GM04504 (cell line): ENCODE data around the gene DIAPH3.
"Not testable (repeated sequence)": the region's sequence is repeated elsewhere in the genome, so short reads cannot be mapped to it uniquely, and the experiment has no call there.

Experiments
- DNase-seq: peaks from one replicate; pipeline ENCODE4 v3.0.0-alpha.2; 2012; ENCODE audit warnings: low read depth

Gene DIAPH3

GRCh38 chr13:60099631-60100420 lies 63.9 kb downstream of the DIAPH3 start:
- DNase-seq = no peak

GRCh38 chr13:60095300-60095699 lies 68.4 kb downstream of the DIAPH3 start:
- no peak for DNase-seq

GRCh38 chr13:60094385-60095088 lies 69.2 kb downstream of the DIAPH3 start:
- DNase-seq = no peak

GRCh38 chr13:60093425-60094019 lies 70.2 kb downstream of the DIAPH3 start:
- DNase-seq = no peak

GRCh38 chr13:60091573-60091972 lies 72.2 kb downstream of the DIAPH3 start:
- DNase-seq = no peak

GRCh38 chr13:60090574-60090973 lies 73.2 kb downstream of the DIAPH3 start:
- no peak for DNase-seq

- not testable (repeated sequence) for DNase-seq
Observed at GRCh38 chr13:60083780-60084179, 79.9 kb downstream of the DIAPH3 start.

GRCh38 chr13:60080850-60081249 lies 82.9 kb downstream of the DIAPH3 start:
- DNase-seq = peak; percentile 24

GRCh38 chr13:60078226-60078625 lies 85.5 kb downstream of the DIAPH3 start:
- no peak for DNase-seq

GRCh38 chr13:60075850-60076249 lies 87.9 kb downstream of the DIAPH3 start:
- DNase-seq = no peak

- DNase-seq = no peak
Observed at GRCh38 chr13:60074397-60074796, 89.3 kb downstream of the DIAPH3 start.

GRCh38 chr13:60066226-60066625 lies 97.5 kb downstream of the DIAPH3 start:
- DNase-seq = no peak

- DNase-seq = no peak
Observed at GRCh38 chr13:60062502-60062901, 101.2 kb downstream of the DIAPH3 start.

- no peak for DNase-seq
Observed at GRCh38 chr13:60061737-60062136, 102.0 kb downstream of the DIAPH3 start.

- DNase-seq = no peak
Observed at GRCh38 chr13:60051754-60052285, 111.9 kb downstream of the DIAPH3 start.

- not testable (repeated sequence) for DNase-seq
Observed at GRCh38 chr13:60048353-60048752, 115.4 kb downstream of the DIAPH3 start.

GRCh38 chr13:60047918-60048317 lies 115.8 kb downstream of the DIAPH3 start:
- no peak for DNase-seq

GRCh38 chr13:60044321-60044720 lies 119.4 kb downstream of the DIAPH3 start:
- no peak for DNase-seq

GRCh38 chr13:60043262-60043661 lies 120.5 kb downstream of the DIAPH3 start:
- DNase-seq = peak; percentile 23

- not testable (repeated sequence) for DNase-seq
Observed at GRCh38 chr13:60040668-60041067, 123.1 kb downstream of the DIAPH3 start.

GRCh38 chr13:60035874-60036273 lies 127.9 kb downstream of the DIAPH3 start:
- no peak for DNase-seq

GRCh38 chr13:60032851-60033250 lies 130.9 kb downstream of the DIAPH3 start:
- peak; percentile 10 for DNase-seq

GRCh38 chr13:60028021-60028420 lies 135.7 kb downstream of the DIAPH3 start:
- no peak for DNase-seq
